ENCODE results near the gene CENPP.

The CENPP gene

GRCh38 chr9:92328225-92328624 is 2.5 kb downstream of the CENPP start:
- Histone ChIP-seq H3K27me3 (ENCODE audit: low read depth) (no peaks in the 10 kb centered on the region), H3K9me3 (no peaks in the 10 kb centered on the region), H3K4me3 (no peak overlapping the region), H3K36me3 (replicated peaks) (peaks cover 5% of the 10 kb centered on the region), H3K4me1 (peaks cover 9% of the 10 kb centered on the region; the same call in 1 of the 2 replicates)
- in situ Hi-C loops (cut with MboI; ENCODE audit: low sequenced_read_pairs), result loop anchor here (10.0 kb wide), 1 partner anchor 307 kb away; no protein-coding TSS in a partner anchor
- peak in 1 of 2 experiments; percentile 21 for DNase-seq (ENCODE audit: low spot score in 2 of 2)

GRCh38 chr9:92332577-92333281 is 7.0 kb downstream of the CENPP start:
- peaks cover 9% of the 10 kb centered on the region for H3K4me1 ChIP-seq
- H3K9me3 ChIP-seq, result no peaks in the 10 kb centered on the region
- DNase-seq (ENCODE audit: low spot score in 2 of 2), result no peak
- H3K36me3 ChIP-seq (replicated peaks), result peaks cover 12% of the 10 kb centered on the region
- no peak overlapping the region for H3K4me3 ChIP-seq
- H3K27me3 ChIP-seq (ENCODE audit: low read depth), result no peaks in the 10 kb centered on the region
- in situ Hi-C loops (cut with MboI; ENCODE audit: low sequenced_read_pairs), result no loop called here

- peaks cover 9% of the 10 kb centered on the region for H3K4me1 ChIP-seq
- in situ Hi-C loops (cut with MboI; ENCODE audit: low sequenced_read_pairs), result no loop called here
- no peak for DNase-seq (ENCODE audit: low spot score in 2 of 2)
- no peaks in the 10 kb centered on the region for H3K9me3 ChIP-seq
- no peaks in the 10 kb centered on the region for H3K27me3 ChIP-seq (ENCODE audit: low read depth)
- H3K36me3 ChIP-seq (replicated peaks), result peaks cover 12% of the 10 kb centered on the region
- no peak overlapping the region for H3K4me3 ChIP-seq
Observed at GRCh38 chr9:92333282-92333634, 7.5 kb downstream of the CENPP start.

- Histone ChIP-seq H3K27me3 (ENCODE audit: low read depth) (no peaks in the 10 kb centered on the region), H3K36me3 (replicated peaks) (peaks cover 11% of the 10 kb centered on the region; the same call in 1 of the 2 replicates), H3K4me3 (no peak overlapping the region), H3K9me3 (no peaks in the 10 kb centered on the region), H3K4me1 (no peaks in the 10 kb centered on the region)
- in situ Hi-C loops (cut with MboI; ENCODE audit: low sequenced_read_pairs), result no loop called here
- no peak for DNase-seq (ENCODE audit: low spot score in 2 of 2)
Observed at GRCh38 chr9:92341578-92341977, 15.8 kb downstream of the CENPP start.

- Histone ChIP-seq H3K9me3 (no peaks in the 10 kb centered on the region), H3K36me3 (replicated peaks) (0 out of 2 replicates have a peak, but pooled peaks cover 6% of the 10 kb centered on the region), H3K4me1 (no peaks in the 10 kb centered on the region), H3K27me3 (ENCODE audit: low read depth) (no peaks in the 10 kb centered on the region), H3K4me3 (no peak overlapping the region)
- in situ Hi-C loops (cut with MboI; ENCODE audit: low sequenced_read_pairs), result no loop called here
- DNase-seq (ENCODE audit: low spot score in 2 of 2), result no peak
Observed at GRCh38 chr9:92342825-92343488, 17.2 kb downstream of the CENPP start.

GRCh38 chr9:92345582-92345981 is 19.8 kb downstream of the CENPP start:
- in situ Hi-C loops (cut with MboI; ENCODE audit: low sequenced_read_pairs), result no loop called here
- Histone ChIP-seq H3K27me3 (ENCODE audit: low read depth) (no peaks in the 10 kb centered on the region), H3K4me3 (no peak overlapping the region), H3K9me3 (no peaks in the 10 kb centered on the region), H3K4me1 (peaks cover 6% of the 10 kb centered on the region; the same call in 1 of the 2 replicates), H3K36me3 (replicated peaks) (no peaks in the 10 kb centered on the region)
- DNase-seq (ENCODE audit: low spot score in 2 of 2), result no peak

- H3K36me3 ChIP-seq (replicated peaks), result no peaks in the 10 kb centered on the region
- H3K9me3 ChIP-seq, result no peaks in the 10 kb centered on the region
- in situ Hi-C loops (cut with MboI; ENCODE audit: low sequenced_read_pairs), result no loop called here
- no peak for DNase-seq (ENCODE audit: low spot score in 2 of 2)
- peaks cover 6% of the 10 kb centered on the region; the same call in 1 of the 2 replicates for H3K4me1 ChIP-seq
- no peaks in the 10 kb centered on the region for H3K27me3 ChIP-seq (ENCODE audit: low read depth)
- no peak overlapping the region for H3K4me3 ChIP-seq
Observed at GRCh38 chr9:92349771-92350739, 24.3 kb downstream of the CENPP start.

GRCh38 chr9:92350740-92351133 is 25.0 kb downstream of the CENPP start:
- Histone ChIP-seq H3K27me3 (ENCODE audit: low read depth) (no peaks in the 10 kb centered on the region), H3K9me3 (no peaks in the 10 kb centered on the region), H3K4me3 (no peak overlapping the region), H3K4me1 (peaks cover 6% of the 10 kb centered on the region; the same call in 1 of the 2 replicates), H3K36me3 (replicated peaks) (no peaks in the 10 kb centered on the region)
- DNase-seq (ENCODE audit: low spot score in 2 of 2), result no peak
- in situ Hi-C loops (cut with MboI; ENCODE audit: low sequenced_read_pairs), result no loop called here

- DNase-seq (ENCODE audit: low spot score in 2 of 2), result no peak
- in situ Hi-C loops (cut with MboI; ENCODE audit: low sequenced_read_pairs), result no loop called here
- Histone ChIP-seq H3K4me1 (peaks cover 6% of the 10 kb centered on the region; the same call in 1 of the 2 replicates), H3K9me3 (no peaks in the 10 kb centered on the region), H3K27me3 (ENCODE audit: low read depth) (no peaks in the 10 kb centered on the region), H3K4me3 (no peak overlapping the region), H3K36me3 (replicated peaks) (no peaks in the 10 kb centered on the region)
Observed at GRCh38 chr9:92353051-92353450, 27.3 kb downstream of the CENPP start.

- DNase-seq (ENCODE audit: low spot score in 2 of 2), result no peak
- H3K27me3 ChIP-seq (ENCODE audit: low read depth), result no peaks in the 10 kb centered on the region
- no peaks in the 10 kb centered on the region for H3K4me1 ChIP-seq
- in situ Hi-C loops (cut with MboI; ENCODE audit: low sequenced_read_pairs), result no loop called here
- no peak overlapping the region for H3K4me3 ChIP-seq
- no peaks in the 10 kb centered on the region for H3K36me3 ChIP-seq (replicated peaks)
- no peaks in the 10 kb centered on the region for H3K9me3 ChIP-seq
Observed at GRCh38 chr9:92359394-92359995, 33.7 kb downstream of the CENPP start.

- no peaks in the 10 kb centered on the region for H3K9me3 ChIP-seq
- H3K27me3 ChIP-seq (ENCODE audit: low read depth), result no peaks in the 10 kb centered on the region
- H3K4me1 ChIP-seq, result no peaks in the 10 kb centered on the region
- no peak overlapping the region for H3K4me3 ChIP-seq
- no peak for DNase-seq (ENCODE audit: low spot score in 2 of 2)
- no peaks in the 10 kb centered on the region for H3K36me3 ChIP-seq (replicated peaks)
- in situ Hi-C loops (cut with MboI; ENCODE audit: low sequenced_read_pairs), result no loop called here
Observed at GRCh38 chr9:92360083-92360482, 34.3 kb downstream of the CENPP start.

- H3K27me3 ChIP-seq (ENCODE audit: low read depth), result no peaks in the 10 kb centered on the region
- H3K4me3 ChIP-seq, result no peak overlapping the region
- DNase-seq (ENCODE audit: low spot score in 2 of 2), result no peak
- in situ Hi-C loops (cut with MboI; ENCODE audit: low sequenced_read_pairs), result no loop called here
- no peaks in the 10 kb centered on the region for H3K4me1 ChIP-seq
- H3K9me3 ChIP-seq, result no peaks in the 10 kb centered on the region
- no peaks in the 10 kb centered on the region for H3K36me3 ChIP-seq (replicated peaks)
Observed at GRCh38 chr9:92369075-92369474, 43.3 kb downstream of the CENPP start.

- Histone ChIP-seq H3K36me3 (replicated peaks) (no peaks in the 10 kb centered on the region), H3K4me3 (no peak overlapping the region), H3K27me3 (ENCODE audit: low read depth) (no peaks in the 10 kb centered on the region), H3K9me3 (no peaks in the 10 kb centered on the region), H3K4me1 (no peaks in the 10 kb centered on the region; the same call in 1 of the 2 replicates)
- DNase-seq (ENCODE audit: low spot score in 2 of 2), result no peak
- in situ Hi-C loops (cut with MboI; ENCODE audit: low sequenced_read_pairs), result no loop called here
Observed at GRCh38 chr9:92373167-92373566, 47.4 kb downstream of the CENPP start.

Data from HAP-1 (cell line).